H1 (cell line): ENCODE data around the gene PDE3A. TPM values are rescaled to one million over a fixed set of nuclear protein-coding genes. Genes with fewer than 3 reads are reported as not detected.

Experiments used
- CTCF ChIA-PET: fragments of 300-600 bp; sonication (Branson Sonifier 250); formaldehyde crosslinking; loops from one replicate; lab custom pipeline; 2021; ENCODE audit not compliant: partially characterized antibody; lab: Charles Lee
- POLR2A ChIA-PET: fragments of 300-600 bp; sonication (Branson Sonifier 250); formaldehyde crosslinking; loops from one replicate; lab custom pipeline; 2021; ENCODE audit warnings: inconsistent platforms; ENCODE audit not compliant: partially characterized antibody; lab: Charles Lee
- DNase-seq, 2 experiments: peaks; one replicate each; pipeline versions ENCODE4 v3.0.0 to v3.0.0-alpha.2; 2010 to 2022; ENCODE audit warnings: low spot score in 2 of 2, low read depth in 1 of 2, mixed read lengths in 1 of 2
- FAIRE-seq: peaks from 2 replicates; lab custom pipeline; 2011; peaks lifted over from hg19 to GRCh38; lab: Jason Lieb, UNC
- H2AFZ ChIP-seq: 2 replicates; pipeline ENCODE4 v1.8.1; 2012; ENCODE audit warnings: low read length, inconsistent platforms
- H2AK5ac ChIP-seq: 2 replicates; pipeline ENCODE4 v1.6.1; 2013; ENCODE audit warnings: low read depth, low read length
- H2BK120ac ChIP-seq: replicated peaks from 2 replicates; pipeline ENCODE3; 2013; ENCODE audit warnings: low read depth, low read length, inconsistent platforms
- H2BK12ac ChIP-seq: 2 replicates; pipeline ENCODE4 v1.6.1; 2013; ENCODE audit warnings: low read depth, low read length
- H2BK15ac ChIP-seq: 2 replicates; pipeline ENCODE4 v1.6.1; 2013; ENCODE audit warnings: low read length
- H2BK20ac ChIP-seq: 2 replicates; pipeline ENCODE4 v1.6.1; 2013; ENCODE audit warnings: low read length
- H2BK5ac ChIP-seq: 2 replicates; pipeline ENCODE4 v1.6.1; 2013; ENCODE audit warnings: low read depth, low read length
- H3K14ac ChIP-seq: 2 replicates; pipeline ENCODE4 v1.6.1; 2013; ENCODE audit warnings: inconsistent platforms; ENCODE audit not compliant: insufficient read length
- H3K18ac ChIP-seq: 2 replicates; pipeline ENCODE4 v1.6.1; 2013; ENCODE audit warnings: low read length; ENCODE audit errors: extremely low read depth
- H3K23ac ChIP-seq: 2 replicates; pipeline ENCODE4 v1.6.1; 2013; ENCODE audit warnings: inconsistent platforms; ENCODE audit not compliant: insufficient read length
- H3K23me2 ChIP-seq: 2 replicates; pipeline ENCODE4 v1.6.1; 2013; ENCODE audit warnings: low read depth, low read length
- H3K27ac ChIP-seq: 2 replicates; pipeline ENCODE4 v1.6.1; 2011; ENCODE audit warnings: low read depth, low read length, inconsistent platforms
- H3K27me3 ChIP-seq, 4 experiments: replicated peaks in 1 of 4; 1 replicate in 1 of 4; 2 replicates in 3 of 4; pipeline versions ENCODE4 v1.6.1 to v1.8.1; 2011 to 2013; ENCODE audit warnings: low read length in 3 of 4, mild to moderate bottlenecking in 3 of 4, inconsistent platforms in 2 of 4, mixed read lengths in 2 of 4, moderate library complexity in 1 of 4; ENCODE audit not compliant: control insufficient read depth in 3 of 4, insufficient read depth in 3 of 4; ENCODE audit errors: extremely low read depth in 1 of 4
- H3K36me3 ChIP-seq, 4 experiments: 2 replicates each; pipeline versions ENCODE4 v1.6.1 to v1.8.1; 2011 to 2013; ENCODE audit warnings: mild to moderate bottlenecking in 4 of 4, low read length in 3 of 4, moderate library complexity in 2 of 4, control low read depth in 1 of 4, inconsistent platforms in 1 of 4; ENCODE audit not compliant: insufficient read depth in 4 of 4, control insufficient read depth in 2 of 4
- H3K4ac ChIP-seq: replicated peaks from 2 replicates; pipeline ENCODE3; 2013; ENCODE audit warnings: low read length, low read depth, mixed read lengths, inconsistent platforms; ENCODE audit not compliant: insufficient read length
- H3K4me1 ChIP-seq, 4 experiments: replicated peaks in 1 of 4; 1 replicate in 1 of 4; 2 replicates in 3 of 4; pipeline versions ENCODE4 v1.6.1 to v1.8.1; 2011 to 2013; ENCODE audit warnings: low read length in 3 of 4, inconsistent platforms in 2 of 4, mixed read lengths in 1 of 4; ENCODE audit not compliant: insufficient read depth in 4 of 4, control insufficient read depth in 3 of 4
- H3K4me2 ChIP-seq, 2 experiments: 2 replicates each; pipeline versions ENCODE4 v1.6.1 to v1.8.1; 2011 to 2013; ENCODE audit warnings: low read depth in 2 of 2, low read length in 2 of 2, control low read depth in 1 of 2, inconsistent platforms in 1 of 2, mild to moderate bottlenecking in 1 of 2; ENCODE audit not compliant: insufficient read depth in 1 of 2
- H3K4me3 ChIP-seq, 4 experiments: fragments of 200-600, 300-600 bp in 1 of 4; sonication (generic), shearing (Covaris generic), sonication (Bioruptor Twin) in 1 of 4; 2 replicates each; pipeline versions ENCODE4 v1.5.1 to v1.8.1; 2011 to 2016; ENCODE audit warnings: low read length in 4 of 4, low read depth in 3 of 4, control low read depth in 2 of 4, inconsistent platforms in 2 of 4, mild to moderate bottlenecking in 2 of 4, mixed read lengths in 1 of 4, moderate library complexity in 1 of 4; ENCODE audit not compliant: insufficient read depth in 2 of 4; ENCODE audit errors: extremely low read depth in 1 of 4
- H3K56ac ChIP-seq: replicated peaks from 2 replicates; pipeline ENCODE3; 2013; ENCODE audit warnings: low read depth, mild to moderate bottlenecking, mixed read lengths, low read length, inconsistent platforms; ENCODE audit not compliant: insufficient read length
- H3K79me1 ChIP-seq: 2 replicates; pipeline ENCODE4 v1.6.1; 2013; ENCODE audit warnings: low read depth, low read length, control low read depth
- H3K79me2 ChIP-seq, 2 experiments: 2 replicates each; pipeline versions ENCODE4 v1.6.1 to v1.8.1; 2012 to 2013; ENCODE audit warnings: low read length in 2 of 2, mild to moderate bottlenecking in 2 of 2, inconsistent platforms in 1 of 2; ENCODE audit not compliant: insufficient read depth in 2 of 2, control insufficient read depth in 1 of 2
- H3K9ac ChIP-seq, 4 experiments: replicated peaks in 1 of 4; 1 replicate in 1 of 4; 2 replicates in 3 of 4; pipeline versions ENCODE4 v1.6.1 to v1.8.1; 2011 to 2013; ENCODE audit warnings: low read depth in 3 of 4, low read length in 3 of 4, control low read depth in 2 of 4, mild to moderate bottlenecking in 2 of 4, moderate library complexity in 2 of 4, inconsistent platforms in 1 of 4; ENCODE audit errors: extremely low read depth in 1 of 4
- H3K9me3 ChIP-seq, 2 experiments: 2 replicates each; pipeline versions ENCODE4 v1.6.1 to v1.8.1; 2012 to 2013; ENCODE audit warnings: mild to moderate bottlenecking in 2 of 2, moderate library complexity in 2 of 2, control low read depth in 1 of 2, inconsistent platforms in 1 of 2, low read depth in 1 of 2, low read length in 1 of 2, mixed read lengths in 1 of 2; ENCODE audit not compliant: insufficient read depth in 2 of 2
- H4K20me1 ChIP-seq, 2 experiments: replicated peaks in 1 of 2; 2 replicates each; pipeline versions ENCODE3 to v1.8.1; 2011 to 2013; ENCODE audit warnings: inconsistent platforms in 2 of 2, low read length in 2 of 2, mild to moderate bottlenecking in 1 of 2; ENCODE audit not compliant: insufficient read depth in 2 of 2, control insufficient read depth in 1 of 2
- H4K5ac ChIP-seq: 2 replicates; pipeline ENCODE4 v1.6.1; 2013; ENCODE audit warnings: low read length, low read depth, mixed read lengths, inconsistent platforms; ENCODE audit not compliant: insufficient read length
- H4K8ac ChIP-seq: 2 replicates; pipeline ENCODE4 v1.8.0; 2013; ENCODE audit warnings: mild to moderate bottlenecking, moderate library complexity, low read length, inconsistent platforms; ENCODE audit not compliant: insufficient read depth; ENCODE audit errors: extremely low read depth
- H4K91ac ChIP-seq: replicated peaks from 2 replicates; pipeline ENCODE3; 2013; ENCODE audit warnings: low read length, mixed read lengths, inconsistent platforms; ENCODE audit not compliant: insufficient read length
- CTBP2 ChIP-seq: IDR thresholded peaks from 2 replicates; pipeline ENCODE4 v1.7.0; 2011; ENCODE audit warnings: borderline replicate concordance, mild to moderate bottlenecking, moderate library complexity, mixed read lengths, low read length; ENCODE audit not compliant: insufficient read depth, insufficient read length
- HDAC2 ChIP-seq, 2 experiments: fragments of 300-600 bp in 1 of 2; sonication (generic) in 1 of 2; IDR thresholded peaks; 2 replicates each; pipeline ENCODE4 v1.6.1; 2011 to 2012; ENCODE audit warnings: low read depth in 2 of 2, low read length in 2 of 2, mild to moderate bottlenecking in 2 of 2, moderate library complexity in 2 of 2, borderline replicate concordance in 1 of 2, inconsistent platforms in 1 of 2
- JUND ChIP-seq: IDR thresholded peaks from 2 replicates; pipeline ENCODE4 v1.6.1; 2011; ENCODE audit warnings: mild to moderate bottlenecking, improper control_type of control experiment, low read length
- SIX5 ChIP-seq: IDR thresholded peaks from 2 replicates; pipeline ENCODE4 v1.6.1; 2011; ENCODE audit warnings: mild to moderate bottlenecking, low read depth, low read length
- TAF7 ChIP-seq: optimal IDR thresholded peaks from 2 replicates; pipeline ENCODE3; 2011; ENCODE audit warnings: low read depth, mild to moderate bottlenecking, inconsistent platforms, low read length, moderate library complexity, borderline replicate concordance
- TCF12 ChIP-seq: IDR thresholded peaks from 2 replicates; pipeline ENCODE4 v1.6.1; 2011; ENCODE audit warnings: low read depth, mild to moderate bottlenecking, low read length
- WGBS, 2 experiments: shearing (Covaris generic) in 1 of 2; methylation state at CpG; one replicate each; pipeline versions ENCODE4 v1.1.6 to v1.1.7; 2013 to 2015; ENCODE audit warnings: low lambda C conversion rate in 2 of 2, mixed read lengths in 2 of 2, inconsistent platforms in 1 of 2, low coverage in 1 of 2, missing lambda C conversion rate in 1 of 2; ENCODE audit not compliant: insufficient replicate concordance in 2 of 2, insufficient coverage in 1 of 2, insufficient read length in 1 of 2; ENCODE audit errors: extremely low coverage in 1 of 2, missing lambda C conversion rate in 1 of 2; 5-methylcytosine and 5-hydroxymethylcytosine counted together
- polyA plus RNA-seq, 7 experiments: library from polyadenylated mRNA; depleted of rRNA in 3 of 7; stranded (reverse) in 5 of 7; unstranded in 2 of 7; fragments of >200 nt in 5 of 7; fragments of 200-250 nt in 2 of 7; gene quantifications; 1 replicate in 5 of 7; 2 replicates in 1 of 7; 4 replicates in 1 of 7; pipeline versions ENCODE4 v1.2.1 to v1.2.3, GENCODE V29; 2011 to 2013; ENCODE audit warnings: missing spikeins in 2 of 7, mixed read lengths in 2 of 7
- total RNA-seq: library from RNA; stranded (reverse); fragmentation: NEBNext Ultra II Directional; extraction: Animal tissue kit (Norgen Biotek cat#: 25700); gene quantifications from 2 replicates; pipeline ENCODE4 v1.2.1, GENCODE V29; 2021

The PDE3A gene
- total and polyA plus RNA-seq, 2 of the 8 experiments (the other 6 are each of a cell fraction or from before 2014, with no cell fraction given) = 1.4 to 3.4 TPM

DNA sequence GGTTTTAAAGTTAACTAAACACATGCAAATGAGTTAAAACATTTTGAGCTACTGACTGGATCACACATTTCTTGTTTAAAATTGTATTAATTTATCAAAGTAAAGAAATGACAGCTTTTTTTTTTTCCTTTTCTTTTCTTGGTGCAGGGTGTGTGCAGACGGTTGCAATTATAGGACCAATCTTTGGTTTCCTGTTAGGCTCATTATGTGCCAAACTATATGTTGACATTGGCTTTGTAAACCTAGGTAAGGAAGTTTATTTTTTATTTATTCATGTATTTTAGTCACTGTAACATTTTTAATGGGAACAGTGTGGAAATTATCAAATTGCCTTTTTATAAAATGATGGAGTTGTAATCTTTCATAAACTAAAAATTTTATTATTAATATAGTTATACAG lies 348.6 kb downstream of the PDE3A start:
- H3K27ac ChIP-seq = no peak overlapping the region
- no peak overlapping the region for H3K18ac ChIP-seq
- 81% methylated on average over 1 of the region's 1 CpG; no CpG with 5 or more reads in 1 of the 2 experiments for WGBS, 2 experiments
- H3K36me3 ChIP-seq = no peaks in the 10 kb centered on the region
- H2BK5ac ChIP-seq = no peak overlapping the region
- no peak overlapping the region for H2BK12ac ChIP-seq
- H2AK5ac ChIP-seq = no peak overlapping the region
- no peak overlapping the region for H2BK20ac ChIP-seq
- H3K4me3 ChIP-seq = no peak overlapping the region
- H3K9me3 ChIP-seq = no peaks in the 10 kb centered on the region
- no peak overlapping the region for H3K56ac ChIP-seq
- no peak overlapping the region for H3K23ac ChIP-seq
- ChIA-PET POLR2A (no interaction called here), CTCF (interaction anchor here (0.9 to 3.7 kb wide), 3 partner anchors 10 to 233 kb away, joined by 3 to 27 read pairs (median 20); no protein-coding TSS in a partner anchor)
- H3K4me2 ChIP-seq = no peak overlapping the region
- H2AFZ ChIP-seq = no peak overlapping the region
- no peak overlapping the region for H4K8ac ChIP-seq
- H3K23me2 ChIP-seq = no peaks in the 10 kb centered on the region
- no peak overlapping the region for H3K4ac ChIP-seq
- H4K20me1 ChIP-seq = no peaks in the 10 kb centered on the region
- no peaks in the 10 kb centered on the region for H3K79me1 ChIP-seq
- H3K9ac ChIP-seq = no peak overlapping the region
- DNase-seq (no peak), FAIRE-seq (no peak)
- no peak overlapping the region for H2BK120ac ChIP-seq
- H4K5ac ChIP-seq = no peak overlapping the region
- no peak overlapping the region for H2BK15ac ChIP-seq
- no peak overlapping the region for H3K14ac ChIP-seq
- H3K79me2 ChIP-seq = no peaks in the 10 kb centered on the region
- H4K91ac ChIP-seq = no peak overlapping the region
- peaks cover 0 to 1% (median 0%) of the 10 kb centered on the region in 4 experiments; a peak in 1 of 7 replicates for H3K27me3 ChIP-seq
- peaks cover 0 to 4% (median 1%) of the 10 kb centered on the region in 4 experiments; a peak in 2 of 7 replicates for H3K4me1 ChIP-seq
- no peak for TF ChIP-seq HDAC2 (IDR thresholded peaks at IDR 0.05; ENCODE audit: borderline replicate concordance in 1 of 2, low read depth in 2 of 2, low read length in 2 of 2)
- TF ChIP-seq JUND = no peak
- TF ChIP-seq TAF7 = no peak
- no peak for TF ChIP-seq TCF12
- TF ChIP-seq CTBP2 = no peak
- no peak for TF ChIP-seq SIX5
